ENCODE measurements around the gene SRF.

GRCh38 chr6:43178150-43178549 lies 7.1 kb downstream of the SRF start:
- TF ChIP-seq POLR2A (IDR thresholded peaks at IDR 0.05; ENCODE audit: low read depth) (no peak), CTCF (IDR thresholded peaks at IDR 0.05) (no peak)
